ENCODE measurements around the gene SLC35D1. TPM values are rescaled to one million over a fixed set of nuclear protein-coding genes. Genes with fewer than 3 reads are reported as not detected.

Gene SLC35D1
- total RNA-seq, 1 experiment from 2014 or later = 3.8 TPM

- no peak overlapping the region for H3T11ph ChIP-seq (ENCODE audit: low read length)
- TF ChIP-seq CTCF (conservative IDR thresholded peaks at IDR 0.05) = no peak
- no peaks in the 10 kb centered on the region for H3K9me3 ChIP-seq (ENCODE audit: control insufficient read depth, low read depth, low read length)
- no peak overlapping the region for H2BK5ac ChIP-seq (ENCODE audit: insufficient read length, low read length)
- no peaks in the 10 kb centered on the region for H3K9me3 Mint-ChIP-seq
- H3K56ac ChIP-seq (ENCODE audit: insufficient read length, low read depth, low read length) = no peak overlapping the region
- H4K20me1 ChIP-seq (ENCODE audit: control insufficient read depth, insufficient read depth, insufficient read length) = no peaks in the 10 kb centered on the region
- no peak overlapping the region for H3K9ac ChIP-seq (ENCODE audit: extremely low read depth, insufficient read length, low read length)
- H3K27ac ChIP-seq (ENCODE audit: insufficient read length, low read depth, low read length) = no peak overlapping the region
- no peak overlapping the region for H2BK20ac ChIP-seq (ENCODE audit: low read depth, low read length, poor library complexity, severe bottlenecking)
- H4K8ac ChIP-seq (replicated peaks; ENCODE audit: insufficient read length, low read depth, low read length) = no peak overlapping the region
- WGBS (ENCODE audit: extremely low coverage, insufficient read length, low lambda C conversion rate) = no CpG with 5 or more reads among the region's 2 CpGs
- no peak overlapping the region for H3K14ac ChIP-seq (ENCODE audit: insufficient read depth, low read length)
- H3K4ac ChIP-seq (ENCODE audit: low read depth, low read length) = no peak overlapping the region
- no peak overlapping the region for H3K4me3 Mint-ChIP-seq
- H2BK15ac ChIP-seq (ENCODE audit: low read depth, low read length) = no peak overlapping the region
- no peak overlapping the region for H2AFZ ChIP-seq (ENCODE audit: low read length)
- DNase-seq = no peak
- H3K23me2 ChIP-seq (ENCODE audit: insufficient read length, low read depth, low read length, poor library complexity, severe bottlenecking) = no peaks in the 10 kb centered on the region
- H3K4me2 ChIP-seq (ENCODE audit: insufficient read depth, insufficient read length, low read length) = no peak overlapping the region
- H4K91ac ChIP-seq (ENCODE audit: insufficient read length, low read depth, low read length) = no peak overlapping the region
- H3K4me1 Mint-ChIP-seq = peaks cover 4% of the 10 kb centered on the region in 2 experiments
- no peaks in the 10 kb centered on the region for H3K79me1 ChIP-seq (ENCODE audit: insufficient read depth, low read depth, low read length, poor library complexity, severe bottlenecking)
- no peak overlapping the region for H3K27ac Mint-ChIP-seq
- H2AK5ac ChIP-seq (ENCODE audit: insufficient read length, low read length) = no peak overlapping the region
- no peak overlapping the region for H3K23ac ChIP-seq (ENCODE audit: insufficient read length, low read depth, low read length)
- H2BK12ac ChIP-seq (ENCODE audit: insufficient read length, low read depth, low read length) = no peak overlapping the region
- H3K4me1 ChIP-seq (ENCODE audit: insufficient read depth, low read length) = no peaks in the 10 kb centered on the region
- no peaks in the 10 kb centered on the region for H3K79me2 ChIP-seq (ENCODE audit: insufficient read depth, low read length)
- H3K36me3 Mint-ChIP-seq (ENCODE audit: insufficient read depth in 1 of 3, low read depth in 3 of 3) = no peaks in the 10 kb centered on the region
- H3K27me3 ChIP-seq (ENCODE audit: insufficient read depth, low read length) = no peaks in the 10 kb centered on the region
- no peak overlapping the region for H4K5ac ChIP-seq (ENCODE audit: insufficient read length, low read depth, low read length)
- no peak overlapping the region for H2BK120ac ChIP-seq (ENCODE audit: low read depth, low read length, poor library complexity, severe bottlenecking)
- H3K27me3 Mint-ChIP-seq (ENCODE audit: low read depth) = no peaks in the 10 kb centered on the region; the same call in none of the 2 replicates
- H3K18ac ChIP-seq (ENCODE audit: insufficient read length, low read depth, low read length) = no peak overlapping the region
These were observed 6.9 kb upstream of the SLC35D1 start for GRCh38 chr1:67060811-67061218.
